ENCODE data around the gene SUFU. TPM values are rescaled to one million over a fixed set of nuclear protein-coding genes. Genes with fewer than 3 reads are reported as not detected.

The SUFU gene
- total RNA-seq, 4 donors from 2014 or later: 6.5 to 11.0 (median 9.2) TPM

DNA sequence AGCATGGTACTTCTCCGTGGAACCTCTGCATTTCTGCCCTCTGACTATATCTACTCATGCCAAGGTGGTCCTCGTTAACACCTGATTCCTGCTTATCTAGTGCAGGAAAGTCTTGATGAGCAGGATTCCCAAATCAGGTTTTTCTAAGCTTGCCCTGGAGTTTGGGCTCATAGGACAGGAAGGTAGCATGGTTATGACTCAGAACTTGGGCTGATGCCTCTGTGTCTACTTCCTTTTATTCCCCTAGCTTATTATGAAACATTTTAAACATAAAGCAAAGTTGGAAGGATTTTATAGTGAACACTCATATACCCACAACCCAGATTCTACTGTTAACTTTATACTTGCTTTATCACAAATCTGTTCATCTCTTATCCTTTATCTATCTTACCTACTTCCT is 5.6 kb downstream of the SUFU start:
- Histone ChIP-seq H3K9me3 (no peaks in the 10 kb centered on the region), H3K27ac (no peak overlapping the region), H3K4me3 (no peak overlapping the region), H3K36me3 (peaks cover 0 to 51% (median 0%) of the 10 kb centered on the region in 3 donors), H3K4me1 (peaks cover 0 to 9% (median 4%) of the 10 kb centered on the region in 4 donors), H3K27me3 (no peaks in the 10 kb centered on the region)
- TF ChIP-seq, protein P1, sequence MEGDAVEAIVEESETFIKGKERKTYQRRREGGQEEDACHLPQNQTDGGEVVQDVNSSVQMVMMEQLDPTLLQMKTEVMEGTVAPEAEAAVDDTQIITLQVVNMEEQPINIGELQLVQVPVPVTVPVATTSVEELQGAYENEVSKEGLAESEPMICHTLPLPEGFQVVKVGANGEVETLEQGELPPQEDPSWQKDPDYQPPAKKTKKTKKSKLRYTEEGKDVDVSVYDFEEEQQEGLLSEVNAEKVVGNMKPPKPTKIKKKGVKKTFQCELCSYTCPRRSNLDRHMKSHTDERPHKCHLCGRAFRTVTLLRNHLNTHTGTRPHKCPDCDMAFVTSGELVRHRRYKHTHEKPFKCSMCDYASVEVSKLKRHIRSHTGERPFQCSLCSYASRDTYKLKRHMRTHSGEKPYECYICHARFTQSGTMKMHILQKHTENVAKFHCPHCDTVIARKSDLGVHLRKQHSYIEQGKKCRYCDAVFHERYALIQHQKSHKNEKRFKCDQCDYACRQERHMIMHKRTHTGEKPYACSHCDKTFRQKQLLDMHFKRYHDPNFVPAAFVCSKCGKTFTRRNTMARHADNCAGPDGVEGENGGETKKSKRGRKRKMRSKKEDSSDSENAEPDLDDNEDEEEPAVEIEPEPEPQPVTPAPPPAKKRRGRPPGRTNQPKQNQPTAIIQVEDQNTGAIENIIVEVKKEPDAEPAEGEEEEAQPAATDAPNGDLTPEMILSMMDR (IDR thresholded peaks at IDR 0.05): no peak
- TF ChIP-seq POLR2A (IDR thresholded peaks at IDR 0.05): no peak
- DNase-seq: no peak

DNA sequence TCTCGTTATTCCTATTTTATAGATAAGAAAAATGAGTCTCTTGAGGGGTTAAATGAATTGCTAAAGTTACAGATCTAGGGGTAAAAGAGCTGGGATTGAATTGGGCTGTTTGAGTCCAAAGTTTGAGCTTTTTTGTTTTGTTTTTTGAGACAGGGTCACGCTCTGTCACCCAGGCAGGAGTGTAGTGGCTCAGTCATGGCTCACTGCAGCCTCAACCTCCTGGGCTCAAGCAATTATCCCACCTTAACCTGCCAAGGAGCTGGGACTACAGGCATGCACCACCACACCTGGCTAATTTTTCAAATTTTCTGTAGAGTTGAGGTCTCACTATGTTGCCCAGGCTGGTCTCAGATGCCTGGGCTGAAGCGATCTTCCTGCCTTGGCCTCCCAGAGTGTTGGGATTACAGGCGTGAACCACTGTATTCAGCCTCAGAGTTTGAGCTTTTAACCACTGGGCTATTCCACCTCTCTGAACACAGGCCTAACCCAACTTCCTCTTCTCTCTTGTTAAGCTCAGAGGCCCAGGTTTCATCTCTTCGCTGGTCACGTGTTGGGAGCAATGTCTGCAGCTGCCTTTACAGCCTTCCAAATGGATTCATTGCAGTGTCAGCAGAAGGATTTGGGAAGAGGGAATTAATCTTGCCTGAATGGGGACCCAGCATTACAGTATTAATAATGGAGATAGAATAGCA is 8.0 kb downstream of the SUFU start:
- Histone ChIP-seq H3K36me3 (peaks cover 0 to 57% (median 0%) of the 10 kb centered on the region in 3 donors), H3K27ac (peak overlapping the region in 1 of 4 donors; percentile 72)

DNA sequence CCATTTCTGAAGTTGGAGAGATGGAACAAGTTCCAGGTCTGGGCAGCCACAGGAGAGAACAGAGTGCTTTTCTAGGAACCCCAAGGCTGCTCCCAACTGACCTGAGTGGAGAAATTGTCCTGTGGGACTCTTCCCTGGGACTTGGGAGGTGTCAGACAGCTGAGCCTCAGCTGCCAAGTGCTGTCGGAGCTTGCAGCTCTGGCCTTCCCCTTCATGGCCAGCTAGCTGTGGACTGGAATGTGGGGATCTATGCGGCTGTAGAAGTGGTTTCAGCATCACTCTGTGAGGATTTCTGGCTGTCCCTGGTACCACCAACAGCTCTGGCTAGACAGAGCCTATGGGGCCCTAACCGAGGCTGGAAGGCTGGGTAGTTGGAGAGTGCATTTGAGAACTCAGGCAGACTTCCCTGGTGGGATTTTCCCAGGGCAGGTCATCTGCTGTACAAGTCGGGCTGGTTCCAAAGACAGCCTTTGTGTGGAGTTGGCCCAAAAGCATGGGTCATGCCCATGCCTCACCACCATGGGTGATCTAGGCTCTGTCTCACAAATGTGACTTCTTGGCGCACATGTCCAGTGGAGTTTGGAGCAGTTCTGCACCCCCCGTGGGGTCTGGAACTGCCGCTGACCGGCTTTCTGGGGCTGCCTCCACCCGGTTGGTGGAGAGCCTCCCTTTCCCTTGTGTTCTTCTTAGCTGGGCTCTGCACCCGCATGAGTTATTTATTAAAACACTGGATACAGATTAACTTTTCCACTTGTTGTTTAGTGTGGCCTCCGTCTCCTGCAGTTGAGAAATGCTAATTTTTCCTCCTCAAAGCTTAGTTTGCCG is 10.9 kb downstream of the SUFU start:
- no peaks in the 10 kb centered on the region for H3K27me3 ChIP-seq
- TF ChIP-seq POLR2A (IDR thresholded peaks at IDR 0.05): no peak
- TF ChIP-seq, protein P1 (IDR thresholded peaks at IDR 0.05): no peak
- H3K4me3 ChIP-seq: no peak overlapping the region
- H3K9me3 ChIP-seq: no peaks in the 10 kb centered on the region
- no peak overlapping the region for H3K27ac ChIP-seq
- H3K4me1 ChIP-seq: no peaks in the 10 kb centered on the region
- peak in 1 of 3 donors; percentile 15 for DNase-seq
- H3K36me3 ChIP-seq: peaks cover 0 to 49% (median 0%) of the 10 kb centered on the region in 3 donors

More for the DNA sequence above, 8.0 kb downstream of the SUFU start:
- Histone ChIP-seq H3K27me3 (no peaks in the 10 kb centered on the region), H3K9me3 (no peaks in the 10 kb centered on the region), H3K4me1 (no peaks in the 10 kb centered on the region), H3K4me3 (no peak overlapping the region)
- peak in 2 of 3 donors; percentile 50 to 65 for DNase-seq
- TF ChIP-seq, protein P1 (IDR thresholded peaks at IDR 0.05): no peak
- no peak for TF ChIP-seq POLR2A (IDR thresholded peaks at IDR 0.05)

DNA sequence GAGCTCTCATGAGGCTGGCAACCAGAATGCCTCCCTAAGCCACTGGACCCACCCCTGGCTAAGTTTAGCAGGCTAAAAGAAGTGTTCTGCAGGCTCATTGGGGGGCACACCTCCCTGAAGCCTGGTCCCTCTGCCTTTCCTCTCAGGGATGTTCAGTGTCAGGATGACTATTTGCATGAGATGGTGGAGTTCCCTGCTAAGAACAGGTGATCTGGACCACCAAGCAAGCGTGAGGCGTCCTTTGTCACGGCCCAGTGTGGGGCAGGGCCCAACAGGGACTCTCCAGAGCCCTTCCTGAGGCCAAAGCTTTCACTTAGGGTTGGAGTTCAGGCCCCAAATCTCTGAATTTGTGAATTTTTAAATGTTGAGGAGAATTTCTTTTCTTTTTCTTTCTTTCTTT is 12.0 kb downstream of the SUFU start:
- H3K4me3 ChIP-seq: no peak overlapping the region
- TF ChIP-seq, protein P1 (IDR thresholded peaks at IDR 0.05): no peak
- TF ChIP-seq POLR2A (IDR thresholded peaks at IDR 0.05): no peak
- no peaks in the 10 kb centered on the region for H3K27me3 ChIP-seq
- peaks cover 0 to 39% (median 0%) of the 10 kb centered on the region in 3 donors for H3K36me3 ChIP-seq
- no peaks in the 10 kb centered on the region for H3K9me3 ChIP-seq
- peak in 1 of 3 donors; percentile 27 for DNase-seq
- H3K27ac ChIP-seq: no peak overlapping the region
- no peaks in the 10 kb centered on the region for H3K4me1 ChIP-seq

DNA sequence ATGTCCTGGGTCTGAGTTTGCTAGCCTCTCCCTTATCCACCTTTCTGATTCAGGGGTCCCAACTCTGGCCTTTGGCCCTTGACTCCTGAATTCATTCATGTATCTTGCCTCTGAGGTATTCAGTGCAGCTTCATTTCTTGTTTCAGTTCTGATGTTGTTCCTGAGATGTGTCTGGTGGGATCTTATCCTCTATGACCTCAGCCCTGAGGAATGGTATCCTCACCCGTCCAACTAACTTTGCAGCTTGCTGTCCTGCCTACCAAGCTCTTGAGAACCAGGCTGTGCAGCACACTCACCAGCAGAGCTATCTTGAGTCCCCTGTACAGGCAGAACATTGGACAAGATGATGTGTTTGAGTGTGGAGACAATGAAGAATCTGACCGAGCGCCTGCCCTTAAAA is 13.8 kb downstream of the SUFU start:
- H3K9me3 ChIP-seq: no peaks in the 10 kb centered on the region
- H3K36me3 ChIP-seq: peaks cover 0 to 29% (median 0%) of the 10 kb centered on the region in 3 donors
- H3K27ac ChIP-seq: no peak overlapping the region
- DNase-seq: peak in 1 of 3 donors; percentile 36
- H3K4me1 ChIP-seq: no peaks in the 10 kb centered on the region
- no peak overlapping the region for H3K4me3 ChIP-seq
- no peaks in the 10 kb centered on the region for H3K27me3 ChIP-seq
- TF ChIP-seq, protein P1 (IDR thresholded peaks at IDR 0.05): no peak
- no peak for TF ChIP-seq POLR2A (IDR thresholded peaks at IDR 0.05)

All from Peyer's patch (tissue), 4 donors.